Nephron progenitor cell (in vitro differentiated cells): ENCODE measurements around the gene KCNH8.
"Not testable (repeated sequence)": the region's sequence is repeated elsewhere in the genome, so short reads cannot be mapped to it uniquely, and the experiment has no call there.

Experiments
- DNase-seq: peaks from one replicate; pipeline ENCODE4 v3.0.0; 2021
- H3K27ac Mint-ChIP-seq: 2 replicates; pipeline ENCODE4 v1.8.0; 2021; ENCODE audit warnings: mild to moderate bottlenecking, moderate library complexity, mixed read lengths
- H3K27me3 Mint-ChIP-seq: 2 replicates; pipeline ENCODE4 v1.8.0; 2021; ENCODE audit warnings: mild to moderate bottlenecking, low read depth, mixed read lengths; ENCODE audit not compliant: poor library complexity
- H3K36me3 Mint-ChIP-seq: 2 replicates; pipeline ENCODE4 v1.8.0; 2021; ENCODE audit warnings: low read depth, mixed read lengths
- H3K4me1 Mint-ChIP-seq: 2 replicates; pipeline ENCODE4 v1.8.0; 2021; ENCODE audit warnings: mixed read lengths
- H3K4me3 Mint-ChIP-seq: 2 replicates; pipeline ENCODE4 v1.8.0; 2021; ENCODE audit warnings: mild to moderate bottlenecking, moderate library complexity, mixed read lengths
- H3K9me3 Mint-ChIP-seq: 2 replicates; pipeline ENCODE4 v1.8.0; 2021; ENCODE audit warnings: mild to moderate bottlenecking, moderate library complexity, mixed read lengths
- CTCF ChIP-seq: fragments of 200-600 bp; sonication (generic); IDR thresholded peaks from 2 replicates; pipeline ENCODE4 v1.5.0; 2021; ENCODE audit warnings: antibody characterized with exemption

Gene KCNH8

GRCh38 chr3:19147905-19148767, at the start of gene KCNH8:
Gene KCNH8 (plus strand): TSS chr3:19148510. CDS start chr3:19148720, 210 bp downstream.
- no peak within 1 kb of the TSS for H3K27ac Mint-ChIP-seq
- no peaks in the 10 kb centered on the region for H3K36me3 Mint-ChIP-seq
- TF ChIP-seq CTCF, result no peak
- peaks cover 7% of the 10 kb centered on the region for H3K9me3 Mint-ChIP-seq
- H3K27me3 Mint-ChIP-seq, result peaks cover 40% of the 10 kb centered on the region
- peak; percentile 64 for DNase-seq
- peak within 1 kb of the TSS; percentile 95 for H3K4me3 Mint-ChIP-seq
- peaks cover 17% of the 10 kb centered on the region for H3K4me1 Mint-ChIP-seq

GRCh38 chr3:19102654-19103290, 45.5 kb upstream of the KCNH8 start:
- Mint-ChIP-seq H3K4me1 (peaks cover 11% of the 10 kb centered on the region), H3K9me3 (peaks cover 19% of the 10 kb centered on the region), H3K4me3 (peak overlapping the region; percentile 83)
- not testable (repeated sequence) for H3K27me3 Mint-ChIP-seq, H3K27ac Mint-ChIP-seq, H3K36me3 Mint-ChIP-seq
- DNase-seq, result peak; percentile 19

GRCh38 chr3:19103510-19103909, 44.8 kb upstream of the KCNH8 start:
- H3K36me3 Mint-ChIP-seq, result no peaks in the 10 kb centered on the region
- no peak overlapping the region for H3K27ac Mint-ChIP-seq
- no peak for DNase-seq
- H3K9me3 Mint-ChIP-seq, result peaks cover 19% of the 10 kb centered on the region
- H3K27me3 Mint-ChIP-seq, result no peaks in the 10 kb centered on the region
- TF ChIP-seq CTCF, result no peak
- peak overlapping the region; percentile 83 for H3K4me3 Mint-ChIP-seq
- H3K4me1 Mint-ChIP-seq, result peaks cover 11% of the 10 kb centered on the region

- Mint-ChIP-seq H3K27me3 (no peaks in the 10 kb centered on the region), H3K36me3 (no peaks in the 10 kb centered on the region), H3K4me3 (no peak overlapping the region), H3K27ac (no peak overlapping the region), H3K9me3 (peaks cover 19% of the 10 kb centered on the region), H3K4me1 (peaks cover 11% of the 10 kb centered on the region)
- no peak for DNase-seq
- no peak for TF ChIP-seq CTCF
Observed at GRCh38 chr3:19104459-19104858, 43.9 kb upstream of the KCNH8 start.

- Mint-ChIP-seq H3K4me1 (peaks cover 11% of the 10 kb centered on the region), H3K27ac (no peak overlapping the region), H3K9me3 (peaks cover 11% of the 10 kb centered on the region), H3K27me3 (no peaks in the 10 kb centered on the region), H3K4me3 (no peak overlapping the region), H3K36me3 (no peaks in the 10 kb centered on the region)
- no peak for DNase-seq
- TF ChIP-seq CTCF, result no peak
Observed at GRCh38 chr3:19105826-19106225, 42.5 kb upstream of the KCNH8 start.

GRCh38 chr3:19106307-19106706, 42.0 kb upstream of the KCNH8 start:
- H3K27me3 Mint-ChIP-seq, result no peaks in the 10 kb centered on the region
- H3K4me1 Mint-ChIP-seq, result peaks cover 11% of the 10 kb centered on the region
- no peak for TF ChIP-seq CTCF
- no peak overlapping the region for H3K27ac Mint-ChIP-seq
- peaks cover 11% of the 10 kb centered on the region for H3K9me3 Mint-ChIP-seq
- DNase-seq, result no peak
- no peaks in the 10 kb centered on the region for H3K36me3 Mint-ChIP-seq
- H3K4me3 Mint-ChIP-seq, result no peak overlapping the region
